Lower leg skin (tissue), 3 donors: ENCODE measurements around the gene REC114.

ENCODE experiments used
- CTCF ChIP-seq, 3 donors: fragments of 450-650 bp; IDR thresholded peaks; one replicate each; pipeline ENCODE4 v1.5.1; 2016; ENCODE audit warnings: antibody characterized with exemption in 3 of 3, mild to moderate bottlenecking in 3 of 3, moderate library complexity in 2 of 3
- POLR2A ChIP-seq, 2 donors: fragments of 450-650 bp; IDR thresholded peaks; one replicate each; pipeline ENCODE4 v1.6.1; 2016 to 2017; ENCODE audit warnings: antibody characterized with exemption in 2 of 2, mild to moderate bottlenecking in 1 of 2, moderate library complexity in 1 of 2

GRCh38 chr15:73426323-73426994 is 16.5 kb upstream of the REC114 start:
- TF ChIP-seq CTCF (IDR thresholded peaks at IDR 0.05) (no peak), POLR2A (IDR thresholded peaks at IDR 0.05) (no peak)
